HG03196 (cell line): ENCODE data around the gene FABP3.

Experiments used
- ATAC-seq: cut with Tn5 transposase; IDR thresholded peaks from one replicate; pipeline ENCODE4 v1.9.1; 2021; ENCODE audit not compliant: unreplicated experiment

Gene FABP3

DNA sequence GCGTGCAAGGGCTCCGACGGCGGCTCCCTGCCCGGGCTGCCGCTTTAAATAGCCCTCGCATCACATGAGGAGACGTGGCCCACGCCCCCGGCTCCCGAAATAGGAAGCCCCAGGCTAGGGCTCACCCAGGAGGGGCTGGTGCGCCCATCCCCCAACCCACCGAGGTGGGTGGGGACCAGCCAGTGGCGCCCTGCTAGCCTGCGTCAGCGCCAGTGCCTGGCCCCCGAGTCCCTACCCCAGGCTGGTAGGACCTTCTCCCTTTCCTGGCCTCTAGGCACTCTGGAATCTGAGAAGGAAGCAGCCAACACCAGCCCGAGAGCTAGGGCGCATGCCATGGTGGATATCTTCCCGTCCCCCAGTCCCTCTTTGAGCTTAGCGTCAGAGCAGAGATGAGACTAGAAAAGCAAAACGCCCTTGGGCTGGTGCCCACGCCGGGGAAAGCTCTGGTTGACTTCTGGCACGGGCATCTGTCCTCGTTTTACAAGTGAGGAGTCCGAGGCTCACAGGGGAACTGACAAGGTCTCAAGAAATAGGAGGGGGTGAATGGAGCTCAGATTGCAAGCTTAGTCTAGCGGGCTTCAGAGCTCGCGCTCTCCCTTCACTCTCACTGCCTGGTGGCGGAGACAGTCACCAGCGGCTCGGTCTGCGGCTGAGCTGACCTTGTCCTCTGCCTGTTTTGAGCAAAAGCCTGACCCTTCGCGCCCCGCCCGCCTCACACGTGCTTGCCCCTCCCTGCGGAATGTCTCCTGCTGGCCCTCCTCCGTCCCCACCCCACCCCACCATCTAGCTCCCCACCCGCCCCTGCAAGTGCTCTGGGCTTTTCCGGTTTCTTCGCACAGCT lies at the start of gene FABP3:
Gene FABP3 (minus strand): TSS at position 21 of the 841 bp plus-strand sequence. CDS start 62 bp downstream, outside the sequence.
- ATAC-seq: no peak

DNA sequence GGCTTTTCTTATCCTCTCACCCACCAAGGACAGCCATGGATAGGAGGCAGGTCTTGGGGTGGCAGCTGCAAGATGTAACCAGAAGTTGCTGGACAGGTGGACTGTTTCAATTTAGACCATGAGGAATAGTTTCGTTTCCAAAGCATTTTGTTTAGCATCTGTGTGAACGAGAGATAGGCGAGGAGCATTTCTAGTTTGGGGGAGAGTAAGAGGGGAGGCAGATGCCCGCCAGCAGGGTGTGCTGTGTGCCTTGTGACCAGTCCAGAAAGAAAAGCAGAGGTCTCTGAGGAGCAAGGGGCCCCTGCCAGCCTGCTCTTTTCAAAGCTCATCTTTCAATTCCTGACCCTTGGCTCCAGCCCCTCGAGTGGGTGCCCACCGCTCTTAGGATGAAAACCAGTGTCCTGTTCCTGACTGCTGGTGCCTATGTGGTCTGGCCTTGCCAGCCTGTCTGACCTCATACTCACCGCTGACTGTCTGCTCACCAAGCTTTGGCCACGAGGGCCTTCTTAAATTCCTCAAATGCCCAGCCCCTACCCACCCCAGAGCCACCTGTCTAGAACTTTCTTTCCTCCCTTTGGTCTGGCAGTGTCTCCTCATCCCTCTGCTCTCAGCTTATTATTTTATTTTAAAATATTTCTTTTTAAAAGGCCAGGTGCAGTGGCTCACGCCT lies 48.6 kb upstream of the FABP3 start:
- ATAC-seq: no peak

DNA sequence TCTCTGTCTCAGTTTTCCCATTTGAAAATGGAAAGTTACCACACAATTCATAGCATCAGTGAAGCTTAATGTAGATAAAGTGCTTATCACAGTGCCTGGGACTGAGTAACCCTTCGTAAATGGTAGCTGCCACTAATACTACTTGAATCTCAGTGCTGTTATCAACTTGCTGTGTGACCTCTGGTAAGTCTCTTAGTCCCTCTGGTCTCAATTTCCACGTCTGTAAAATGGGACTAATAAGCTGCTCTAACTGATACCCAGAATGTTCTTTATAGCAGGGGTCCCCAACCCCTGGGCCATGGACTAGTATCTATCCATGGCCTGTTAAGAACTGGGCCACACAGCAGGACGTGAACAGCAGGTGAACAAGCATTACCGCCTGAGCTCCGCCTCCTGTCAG lies 47.8 kb upstream of the FABP3 start:
- no peak for ATAC-seq

GRCh38 chr1:31418626-31419323 lies 45.9 kb upstream of the FABP3 start:
- ATAC-seq: no peak

DNA sequence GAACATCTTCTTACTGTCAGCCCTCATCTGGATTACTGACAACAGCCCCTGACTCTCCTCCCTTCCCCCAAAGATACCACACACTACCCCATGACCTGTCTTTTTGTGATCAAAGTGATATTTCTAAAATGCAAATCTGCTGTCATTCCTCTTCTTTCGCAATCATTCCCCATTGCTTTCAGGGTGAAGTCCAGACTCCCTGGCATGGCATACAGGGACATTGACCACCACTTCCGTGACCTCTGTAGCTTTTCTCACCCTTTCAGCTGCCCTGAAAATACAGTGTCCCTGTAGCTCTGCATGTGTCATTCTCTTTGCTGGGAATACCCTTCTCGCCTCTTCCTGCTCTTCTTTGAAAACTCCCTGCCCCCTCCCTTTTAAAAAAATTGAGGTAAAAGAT lies 44.3 kb upstream of the FABP3 start:
- no peak for ATAC-seq

GRCh38 chr1:31416101-31416736 lies 43.3 kb upstream of the FABP3 start:
- no peak for ATAC-seq

- ATAC-seq: no peak
These were observed 42.8 kb upstream of the FABP3 start for GRCh38 chr1:31415658-31416057.

- ATAC-seq: no peak
These were observed 42.1 kb upstream of the FABP3 start for GRCh38 chr1:31414980-31415370.

- ATAC-seq: no peak
These were observed 40.6 kb upstream of the FABP3 start for GRCh38 chr1:31413405-31414001.

DNA sequence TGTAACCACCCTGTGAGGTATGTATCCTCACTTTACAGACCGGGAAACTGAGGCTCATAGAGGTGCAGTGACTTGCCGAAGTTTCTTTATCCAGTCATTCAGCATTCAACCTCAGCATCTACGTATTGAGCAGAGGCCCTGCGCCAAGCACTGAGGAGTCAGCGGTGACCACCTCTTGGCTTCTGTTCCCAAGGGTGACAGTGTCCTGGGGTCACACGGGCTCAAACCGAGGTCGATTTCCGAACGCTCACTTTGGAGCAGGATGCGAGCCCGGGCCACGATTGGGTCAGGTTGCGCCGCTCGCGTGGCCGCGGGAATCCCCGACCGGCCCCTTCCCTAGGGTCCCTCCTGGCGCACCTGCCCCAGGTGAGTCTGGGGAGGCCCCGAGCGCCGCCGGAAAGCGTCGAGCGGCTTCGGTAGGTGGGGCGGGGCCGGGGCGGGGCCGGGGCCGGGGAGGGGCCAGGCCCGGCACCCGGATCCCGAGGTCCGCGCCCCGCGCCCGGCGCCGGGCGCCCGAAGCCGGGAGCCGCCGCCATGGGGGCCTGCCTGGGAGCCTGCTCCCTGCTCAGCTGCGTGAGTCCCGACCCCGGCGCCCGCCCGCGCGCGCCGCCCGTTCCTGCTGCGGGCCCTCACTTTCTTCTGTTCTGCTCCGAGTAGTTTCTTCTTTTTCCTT lies 40.0 kb upstream of the FABP3 start, which contains the start of gene SERINC2:
Gene SERINC2 (plus strand): TSS at position 482 of the 673 bp plus-strand sequence. CDS start 53 bp downstream, at position 535.
- ATAC-seq: no peak

DNA sequence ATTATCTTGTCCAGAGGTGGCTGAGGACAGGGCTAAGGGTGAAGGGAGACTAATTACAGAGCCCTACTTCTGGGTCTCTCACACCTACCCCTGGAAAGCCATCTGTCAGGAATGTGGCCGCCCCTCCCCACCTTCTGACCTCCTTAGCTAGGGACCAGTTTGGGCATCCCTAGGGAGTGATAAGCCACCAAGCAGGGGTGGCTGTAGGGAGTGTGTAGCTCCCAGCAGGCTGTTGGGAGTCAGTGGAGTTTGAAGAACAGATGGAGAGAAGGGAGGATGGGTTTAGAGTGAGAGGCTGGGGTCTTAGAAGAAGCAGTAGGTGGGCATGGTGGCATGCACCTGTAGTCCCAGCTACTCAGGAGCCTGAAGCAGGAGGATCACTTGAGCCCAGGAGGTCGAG lies 39.3 kb upstream of the FABP3 start:
- ATAC-seq: no peak

DNA sequence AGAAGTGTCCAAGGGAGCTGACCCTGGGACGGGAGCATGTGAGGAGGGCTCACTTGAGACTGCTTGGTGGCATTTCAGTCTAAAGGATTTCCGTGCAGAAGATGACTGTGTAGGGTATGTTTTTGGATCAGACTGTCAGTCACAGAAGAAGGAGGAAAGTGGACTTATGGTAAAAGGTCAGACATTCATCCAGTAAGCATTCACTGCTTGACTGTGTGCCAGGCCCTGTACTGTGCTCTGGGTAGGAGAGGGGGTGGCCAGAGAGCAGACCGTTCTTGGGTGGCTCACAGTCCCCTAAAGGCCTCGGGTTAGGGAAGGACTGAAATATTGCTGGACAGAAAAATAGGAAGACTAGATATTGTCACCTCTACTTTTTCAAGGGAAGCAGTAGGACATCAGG lies 38.0 kb upstream of the FABP3 start:
- no peak for ATAC-seq

GRCh38 chr1:31409946-31410858 lies 37.3 kb upstream of the FABP3 start:
- no peak for ATAC-seq

GRCh38 chr1:31408788-31409318 lies 36.0 kb upstream of the FABP3 start:
- no peak for ATAC-seq

GRCh38 chr1:31407029-31407626 lies 34.3 kb upstream of the FABP3 start:
- ATAC-seq: no peak

DNA sequence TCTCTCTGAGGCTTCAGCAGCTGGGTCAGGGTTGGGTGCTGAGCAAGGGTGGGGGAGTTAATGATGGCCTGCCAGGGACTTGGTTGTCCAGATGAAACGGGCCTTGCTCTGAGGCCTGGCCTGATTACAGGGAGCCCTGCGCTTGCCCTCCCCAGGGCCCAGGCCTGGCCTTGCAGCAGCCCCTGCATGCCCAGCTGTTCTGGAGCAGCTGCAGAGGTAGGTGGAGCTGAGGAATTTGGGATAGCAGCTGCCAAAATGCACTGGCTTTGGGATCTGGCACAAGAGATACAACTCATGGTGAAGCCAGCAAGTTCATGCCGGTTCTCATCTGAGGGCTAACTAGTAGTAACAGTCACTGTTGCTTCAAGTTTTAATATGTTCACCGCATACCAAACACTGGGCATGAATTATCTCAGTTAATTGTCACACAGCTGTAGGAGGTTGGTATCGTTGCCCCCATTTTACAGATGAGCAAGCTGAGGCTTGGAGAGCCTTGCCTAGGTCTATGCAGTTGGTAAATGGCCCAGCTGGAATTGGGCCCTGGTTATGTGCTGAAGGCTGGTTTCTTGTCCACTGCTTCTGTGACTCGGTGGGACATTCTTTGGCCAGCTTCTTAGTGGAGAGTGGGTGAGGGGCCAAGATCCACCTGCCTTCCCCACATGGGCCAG lies 32.8 kb upstream of the FABP3 start:
- ATAC-seq: no peak

DNA sequence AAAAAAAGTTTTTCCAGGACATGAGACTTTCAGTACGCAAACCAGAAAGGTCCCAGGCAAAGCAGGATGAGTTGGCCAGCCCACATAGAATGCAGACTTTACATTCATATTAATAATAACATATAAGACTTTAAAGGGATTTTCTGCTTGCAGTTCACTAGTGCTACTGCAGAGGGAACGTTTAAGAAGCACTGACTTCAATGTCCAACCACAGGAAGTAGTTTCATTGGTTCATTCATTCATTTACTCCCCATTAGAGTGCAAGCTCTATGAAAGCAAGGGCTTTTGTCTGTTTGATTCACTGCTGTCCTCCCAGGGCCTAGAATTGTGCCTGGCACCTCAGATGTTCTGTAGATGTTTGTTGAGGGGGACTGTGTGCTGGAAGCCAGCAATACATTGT lies 28.4 kb upstream of the FABP3 start:
- ATAC-seq: no peak

GRCh38 chr1:31400393-31400792 lies 27.5 kb upstream of the FABP3 start:
- no peak for ATAC-seq
